Testis (tissue), 2 donors: ENCODE measurements around the gene CACNA1D.

Experiments
- POLR2A ChIP-seq: fragments of 450-650 bp; IDR thresholded peaks from one replicate; pipeline ENCODE4 v1.6.1; 2017; ENCODE audit warnings: antibody characterized with exemption, mild to moderate bottlenecking, moderate library complexity
- TF ChIP-seq, protein P1 (sequence below), 3 experiments: fragments of 450-650 bp in 2 of 3; fragments of 200-600 bp in 1 of 3; sonication (generic) in 1 of 3; IDR thresholded peaks; one replicate each; pipeline ENCODE4 v1.5.1; 2016 to 2019; ENCODE audit warnings: antibody characterized with exemption in 3 of 3, mild to moderate bottlenecking in 2 of 3, moderate library complexity in 1 of 3

DNA sequence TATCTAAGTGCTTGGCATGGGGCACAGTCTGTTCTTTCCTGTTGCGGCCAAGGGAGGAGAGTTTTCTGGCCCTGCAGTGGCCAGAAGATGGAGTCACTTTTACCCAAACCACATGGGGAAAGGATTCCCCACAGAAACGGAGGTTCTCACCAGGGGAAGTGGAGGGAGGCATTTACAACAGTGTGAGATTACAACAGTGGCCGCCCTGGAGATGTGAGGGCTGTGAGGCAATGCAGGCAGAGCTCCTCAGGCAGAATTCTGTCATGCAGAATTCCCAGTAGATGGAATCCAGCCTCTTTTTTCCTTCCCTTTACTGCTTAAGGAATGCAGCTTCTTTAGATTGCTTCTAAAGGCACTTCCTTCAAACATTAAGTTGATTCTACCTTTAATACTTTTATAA, 83.1 kb downstream of the CACNA1D start:
- TF ChIP-seq, protein P1, sequence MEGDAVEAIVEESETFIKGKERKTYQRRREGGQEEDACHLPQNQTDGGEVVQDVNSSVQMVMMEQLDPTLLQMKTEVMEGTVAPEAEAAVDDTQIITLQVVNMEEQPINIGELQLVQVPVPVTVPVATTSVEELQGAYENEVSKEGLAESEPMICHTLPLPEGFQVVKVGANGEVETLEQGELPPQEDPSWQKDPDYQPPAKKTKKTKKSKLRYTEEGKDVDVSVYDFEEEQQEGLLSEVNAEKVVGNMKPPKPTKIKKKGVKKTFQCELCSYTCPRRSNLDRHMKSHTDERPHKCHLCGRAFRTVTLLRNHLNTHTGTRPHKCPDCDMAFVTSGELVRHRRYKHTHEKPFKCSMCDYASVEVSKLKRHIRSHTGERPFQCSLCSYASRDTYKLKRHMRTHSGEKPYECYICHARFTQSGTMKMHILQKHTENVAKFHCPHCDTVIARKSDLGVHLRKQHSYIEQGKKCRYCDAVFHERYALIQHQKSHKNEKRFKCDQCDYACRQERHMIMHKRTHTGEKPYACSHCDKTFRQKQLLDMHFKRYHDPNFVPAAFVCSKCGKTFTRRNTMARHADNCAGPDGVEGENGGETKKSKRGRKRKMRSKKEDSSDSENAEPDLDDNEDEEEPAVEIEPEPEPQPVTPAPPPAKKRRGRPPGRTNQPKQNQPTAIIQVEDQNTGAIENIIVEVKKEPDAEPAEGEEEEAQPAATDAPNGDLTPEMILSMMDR (IDR thresholded peaks at IDR 0.05), result no peak
- TF ChIP-seq POLR2A, result no peak
